AG09319 (cell line): ENCODE measurements around the gene ELN.

Experiments
- DNase-seq: peaks from one replicate; pipeline ENCODE4 v3.0.0-alpha.2; 2010; ENCODE audit warnings: low read depth; ENCODE audit errors: extremely low read depth
- TF ChIP-seq, protein P1 (sequence below): IDR thresholded peaks from 2 replicates; pipeline ENCODE4 v1.5.1; 2011; ENCODE audit warnings: low read depth, mild to moderate bottlenecking, inconsistent platforms, low read length, moderate library complexity

Gene ELN

GRCh38 chr7:74092964-74093471, 65.0 kb downstream of the ELN start:
- TF ChIP-seq, protein P1, sequence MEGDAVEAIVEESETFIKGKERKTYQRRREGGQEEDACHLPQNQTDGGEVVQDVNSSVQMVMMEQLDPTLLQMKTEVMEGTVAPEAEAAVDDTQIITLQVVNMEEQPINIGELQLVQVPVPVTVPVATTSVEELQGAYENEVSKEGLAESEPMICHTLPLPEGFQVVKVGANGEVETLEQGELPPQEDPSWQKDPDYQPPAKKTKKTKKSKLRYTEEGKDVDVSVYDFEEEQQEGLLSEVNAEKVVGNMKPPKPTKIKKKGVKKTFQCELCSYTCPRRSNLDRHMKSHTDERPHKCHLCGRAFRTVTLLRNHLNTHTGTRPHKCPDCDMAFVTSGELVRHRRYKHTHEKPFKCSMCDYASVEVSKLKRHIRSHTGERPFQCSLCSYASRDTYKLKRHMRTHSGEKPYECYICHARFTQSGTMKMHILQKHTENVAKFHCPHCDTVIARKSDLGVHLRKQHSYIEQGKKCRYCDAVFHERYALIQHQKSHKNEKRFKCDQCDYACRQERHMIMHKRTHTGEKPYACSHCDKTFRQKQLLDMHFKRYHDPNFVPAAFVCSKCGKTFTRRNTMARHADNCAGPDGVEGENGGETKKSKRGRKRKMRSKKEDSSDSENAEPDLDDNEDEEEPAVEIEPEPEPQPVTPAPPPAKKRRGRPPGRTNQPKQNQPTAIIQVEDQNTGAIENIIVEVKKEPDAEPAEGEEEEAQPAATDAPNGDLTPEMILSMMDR, result no peak
- no peak for DNase-seq

GRCh38 chr7:74093671-74094223, 65.8 kb downstream of the ELN start:
- no peak for DNase-seq
- TF ChIP-seq, protein P1, result no peak

DNA sequence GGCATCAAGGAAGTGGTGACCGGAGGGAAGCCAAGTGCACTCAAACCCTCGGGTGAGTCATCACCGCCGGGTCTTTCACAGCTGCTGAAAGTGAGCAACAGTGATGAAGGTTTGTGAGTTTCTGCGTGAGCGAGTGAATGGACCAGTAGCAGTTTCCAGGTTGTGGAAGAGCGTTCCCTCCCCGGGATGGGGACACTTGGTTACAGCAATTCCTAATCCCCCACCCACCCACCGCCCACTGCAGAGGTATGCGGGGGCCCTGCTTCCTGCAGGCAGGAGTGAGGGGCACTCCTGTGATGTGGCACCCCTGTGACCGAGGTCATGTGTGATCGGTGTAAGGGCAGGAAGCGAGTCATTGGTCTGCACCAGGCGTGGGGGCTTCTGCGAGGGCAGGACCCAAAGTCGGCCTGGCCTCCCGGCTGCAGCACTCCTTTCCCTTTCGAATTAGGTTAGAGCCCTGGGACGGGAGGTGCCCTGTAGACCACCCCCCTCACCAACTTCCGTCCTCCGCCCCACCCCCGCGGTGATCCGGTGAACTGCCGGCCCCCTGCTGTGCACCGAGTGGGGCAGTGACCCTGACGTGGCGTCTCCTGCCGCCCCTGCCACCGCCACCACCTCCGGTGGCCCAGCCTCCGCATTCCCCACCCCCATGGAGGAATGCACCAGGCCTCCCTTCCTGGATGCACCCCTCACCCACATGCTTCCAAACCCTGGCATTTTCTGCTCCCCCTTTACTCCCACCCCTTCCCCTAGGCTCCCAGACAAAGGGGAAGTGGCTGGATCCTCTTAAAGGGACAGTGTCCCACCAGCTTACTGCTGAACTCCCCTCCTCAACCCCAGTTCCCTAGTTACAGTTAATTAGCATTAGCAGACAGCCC, 66.5 kb downstream of the ELN start:
- peak; percentile 48 for DNase-seq
- TF ChIP-seq, protein P1, result no peak

DNA sequence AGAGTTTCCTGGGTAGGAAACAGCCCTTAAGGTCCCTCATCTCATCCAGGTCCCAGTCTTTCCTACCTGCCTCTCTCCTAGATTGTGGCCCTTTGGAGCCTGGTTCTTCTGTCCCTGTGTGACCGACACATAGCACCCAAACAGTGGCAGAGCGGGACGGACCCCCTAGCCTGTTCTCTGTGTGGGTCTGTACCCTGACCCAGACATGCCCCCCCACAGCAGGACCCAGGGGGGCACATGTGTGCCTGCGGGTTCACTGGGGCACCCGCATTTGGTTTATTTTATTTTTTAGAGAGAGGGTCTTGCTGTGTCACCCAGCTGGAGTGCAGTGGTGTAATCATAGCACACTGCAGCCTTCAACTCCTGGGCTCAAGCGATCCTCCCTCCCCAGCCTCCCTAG, 67.2 kb downstream of the ELN start:
- TF ChIP-seq, protein P1, result no peak
- no peak for DNase-seq

GRCh38 chr7:74097937-74098614, 70.1 kb downstream of the ELN start:
- TF ChIP-seq, protein P1, result no peak
- DNase-seq, result peak; percentile 85

DNA sequence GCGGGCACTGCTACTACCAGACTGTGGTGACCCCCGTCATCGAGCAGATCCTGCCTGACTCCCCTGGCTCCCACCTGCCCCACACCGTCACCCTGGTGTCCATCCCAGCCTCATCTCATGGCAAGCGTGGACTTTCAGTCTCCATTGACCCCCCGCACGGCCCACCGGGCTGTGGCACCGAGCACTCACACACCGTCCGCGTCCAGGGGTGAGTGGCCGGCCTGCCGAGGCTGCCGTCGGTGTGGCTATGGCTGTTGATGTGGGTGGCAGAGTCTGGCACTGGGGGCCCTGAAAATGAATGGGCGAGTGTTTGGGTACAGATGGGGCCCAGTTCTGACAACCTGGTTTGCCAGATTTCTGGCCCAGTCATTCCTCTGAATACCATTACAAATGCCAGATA, 71.1 kb downstream of the ELN start:
- TF ChIP-seq, protein P1, result no peak
- DNase-seq, result no peak
